H54 (cell line): Measurements from ENCODE around the gene CA5B.
A peak's percentile ranks its signal among the peaks of the same experiment; 100 is the strongest.

Experiments used
- DNase-seq: peaks from one replicate; pipeline ENCODE4 v3.0.0; 2011; ENCODE audit warnings: low spot score, mixed read lengths; ENCODE audit not compliant: insufficient read length
- FAIRE-seq: peaks from 3 replicates; lab custom pipeline; 2011; peaks lifted over from hg19 to GRCh38; lab: Jason Lieb, UNC
- POLR2A ChIP-seq: IDR thresholded peaks from 2 replicates; pipeline ENCODE4 v1.6.1; 2011; ENCODE audit warnings: low read depth, mild to moderate bottlenecking, low read length

CA5B gene

GRCh38 chrX:15761564-15762191, 23.6 kb downstream of the CA5B start:
- no peak for FAIRE-seq
- no peak for TF ChIP-seq POLR2A
- no peak for DNase-seq

- FAIRE-seq = no peak
- no peak for TF ChIP-seq POLR2A
- DNase-seq = no peak
Measured at GRCh38 chrX:15769300-15769954, 31.4 kb downstream of the CA5B start.

- FAIRE-seq (no peak), DNase-seq (no peak)
- TF ChIP-seq POLR2A = no peak
Measured at GRCh38 chrX:15781961-15782699, 44.1 kb downstream of the CA5B start.

- DNase-seq = no peak
- TF ChIP-seq POLR2A = no peak
- no peak for FAIRE-seq
Measured at GRCh38 chrX:15785176-15785750, 47.2 kb downstream of the CA5B start.

GRCh38 chrX:15786915-15787314, 48.8 kb downstream of the CA5B start:
- FAIRE-seq (no peak), DNase-seq (no peak)
- no peak for TF ChIP-seq POLR2A

GRCh38 chrX:15789979-15790768, 52.1 kb downstream of the CA5B start, which contains the start of gene ZRSR2:
TSS of gene ZRSR2 (plus strand) at chrX:15790484. CDS start at chrX:15790496, 12 bp downstream.
- TF ChIP-seq POLR2A = peak; percentile 67
- FAIRE-seq (no peak), DNase-seq (peak; percentile 42)

GRCh38 chrX:15790769-15791290, 52.8 kb downstream of the CA5B start:
- FAIRE-seq (no peak), DNase-seq (peak; percentile 8)
- no peak for TF ChIP-seq POLR2A

- DNase-seq (no peak), FAIRE-seq (no peak)
- TF ChIP-seq POLR2A = no peak
Measured at GRCh38 chrX:15797707-15798106, 59.6 kb downstream of the CA5B start.

GRCh38 chrX:15804563-15804962, 66.5 kb downstream of the CA5B start:
- FAIRE-seq (no peak), DNase-seq (no peak)
- no peak for TF ChIP-seq POLR2A

GRCh38 chrX:15808254-15808653, 70.2 kb downstream of the CA5B start:
- no peak for FAIRE-seq
- TF ChIP-seq POLR2A = no peak
- DNase-seq = no peak

- TF ChIP-seq POLR2A = no peak
- FAIRE-seq (no peak), DNase-seq (no peak)
Measured at GRCh38 chrX:15812192-15812938, 74.3 kb downstream of the CA5B start.

GRCh38 chrX:15813416-15813815, 75.3 kb downstream of the CA5B start:
- no peak for TF ChIP-seq POLR2A
- FAIRE-seq (no peak), DNase-seq (no peak)
